Endothelial cell of umbilical vein (primary cell): ENCODE measurements around the gene APC2. TPM values are rescaled to one million over a fixed set of nuclear protein-coding genes. Genes with fewer than 3 reads are reported as not detected.

Experiments used
- BruUV-seq: library from RNA; stranded (reverse); fragments of 400-500 nt; replicated peaks from 2 replicates; lab custom pipeline; 2021; lab: Mats Ljungman, UMichigan
- CTCF ChIA-PET: fragments of 300-600, 350-600 bp; sonication (Branson Sonifier 250); formaldehyde crosslinking; loops from one replicate; lab custom pipeline; 2021; ENCODE audit warnings: antibody characterized with exemption, inconsistent platforms; lab: Charles Lee
- POLR2A ChIA-PET: fragments of 300-600, 350-600 bp; sonication (Branson Sonifier 250); formaldehyde crosslinking; loops from one replicate; lab custom pipeline; 2021; ENCODE audit warnings: antibody characterized with exemption, inconsistent platforms; lab: Charles Lee
- DNase-seq: peaks from one replicate; pipeline ENCODE4 v3.0.0-alpha.2; 2011; ENCODE audit warnings: low read depth, low spot score
- FAIRE-seq: peaks from 2 replicates; lab custom pipeline; 2011; peaks lifted over from hg19 to GRCh38; lab: Jason Lieb, UNC
- H2AFZ ChIP-seq: 2 replicates; pipeline ENCODE4 v1.6.0; 2012; ENCODE audit warnings: low read depth, low read length, control low read depth, inconsistent platforms
- H3K27ac ChIP-seq: 2 replicates; pipeline ENCODE4 v1.5.1; 2011; ENCODE audit warnings: low read depth, mild to moderate bottlenecking, control low read depth, low read length, moderate library complexity; ENCODE audit not compliant: insufficient read depth
- H3K27me3 ChIP-seq, 2 experiments: 2 replicates each; pipeline versions ENCODE4 v1.6.0 to v1.6.1; 2011; ENCODE audit warnings: low read length in 2 of 2, mixed read lengths in 1 of 2; ENCODE audit not compliant: control insufficient read depth in 2 of 2, insufficient read depth in 2 of 2
- H3K36me3 ChIP-seq, 2 experiments: 2 replicates in 1 of 2; 3 replicates in 1 of 2; pipeline ENCODE4 v1.5.1; 2011; ENCODE audit warnings: low read length in 2 of 2, mild to moderate bottlenecking in 1 of 2, moderate library complexity in 1 of 2; ENCODE audit not compliant: control insufficient read depth in 2 of 2, insufficient read depth in 2 of 2; ENCODE audit errors: extremely low read depth in 1 of 2
- H3K4me1 ChIP-seq: 3 replicates; pipeline ENCODE4 v1.5.1; 2011; ENCODE audit warnings: mild to moderate bottlenecking, low read length; ENCODE audit not compliant: control insufficient read depth, insufficient read depth; ENCODE audit errors: extremely low read depth
- H3K4me2 ChIP-seq: 2 replicates; pipeline ENCODE4 v1.6.1; 2011; ENCODE audit warnings: low read length, control low read depth, mixed read lengths; ENCODE audit not compliant: insufficient read depth
- H3K4me3 ChIP-seq, 3 experiments: fragments of 200-600 bp in 1 of 3; sonication (generic), shearing (Covaris generic) in 1 of 3; replicated peaks in 1 of 3; 2 replicates each; pipeline ENCODE4 v1.5.1; 2011 to 2016; ENCODE audit warnings: control low read depth in 3 of 3, low read length in 3 of 3, mild to moderate bottlenecking in 2 of 3, inconsistent platforms in 1 of 3, low read depth in 1 of 3, moderate library complexity in 1 of 3; ENCODE audit not compliant: insufficient read depth in 1 of 3
- H3K79me2 ChIP-seq: 2 replicates; pipeline ENCODE4 v1.6.0; 2012; ENCODE audit warnings: low read length, inconsistent platforms; ENCODE audit not compliant: control insufficient read depth, insufficient read depth
- H3K9ac ChIP-seq: replicated peaks from 2 replicates; pipeline ENCODE3; 2011; ENCODE audit warnings: low read length, control low read depth; ENCODE audit not compliant: insufficient read depth; ENCODE audit errors: extremely low read depth
- H3K9me1 ChIP-seq: replicated peaks from 3 replicates; pipeline ENCODE4 v1.6.0; 2011; ENCODE audit warnings: mild to moderate bottlenecking, low read length; ENCODE audit not compliant: control insufficient read depth, insufficient read depth; ENCODE audit errors: extremely low read depth
- H3K9me3 ChIP-seq: replicated peaks from 2 replicates; pipeline ENCODE4 v1.5.1; 2012; ENCODE audit warnings: low read length, inconsistent platforms; ENCODE audit not compliant: control insufficient read depth, insufficient read depth
- H4K20me1 ChIP-seq: replicated peaks from 2 replicates; pipeline ENCODE3; 2011; ENCODE audit warnings: mild to moderate bottlenecking, low read length; ENCODE audit not compliant: control insufficient read depth, insufficient read depth; ENCODE audit errors: extremely low read depth
- CTCF ChIP-seq, 2 donors: IDR thresholded peaks; 1 replicate in 1 of 2; 2 replicates in 1 of 2; pipeline ENCODE4 v1.5.1; 2011; ENCODE audit warnings: low read length in 2 of 2, mild to moderate bottlenecking in 2 of 2, moderate library complexity in 2 of 2, control low read depth in 1 of 2, inconsistent platforms in 1 of 2, low read depth in 1 of 2; ENCODE audit not compliant: insufficient read depth in 1 of 2; ENCODE audit errors: extremely low read depth in 1 of 2
- EZH2 ChIP-seq: IDR thresholded peaks from 2 replicates; pipeline ENCODE4 v1.6.1; 2012; ENCODE audit warnings: borderline replicate concordance, low read depth, mild to moderate bottlenecking, moderate library complexity, low read length, inconsistent platforms; ENCODE audit not compliant: severe bottlenecking
- FOS ChIP-seq: IDR thresholded peaks from 2 replicates; pipeline ENCODE4 v1.6.1; 2011; ENCODE audit warnings: mild to moderate bottlenecking, low read length, moderate library complexity, borderline replicate concordance; ENCODE audit not compliant: insufficient read depth
- GATA2 ChIP-seq: IDR thresholded peaks from 2 replicates; pipeline ENCODE4 v1.7.0; 2011; ENCODE audit warnings: low read depth, mild to moderate bottlenecking, moderate library complexity, mixed read lengths, low read length; ENCODE audit not compliant: insufficient read length, insufficient read depth
- JUN ChIP-seq: IDR thresholded peaks from 2 replicates; pipeline ENCODE4 v1.6.1; 2011; ENCODE audit warnings: borderline replicate concordance, low read depth; ENCODE audit not compliant: insufficient read length, insufficient read depth
- MAX ChIP-seq: IDR thresholded peaks from 2 replicates; pipeline ENCODE4 v1.6.1; 2011; ENCODE audit not compliant: insufficient read depth, insufficient read length
- MYC ChIP-seq: IDR thresholded peaks from one replicate; pipeline ENCODE4 v1.6.1; 2011; ENCODE audit warnings: mild to moderate bottlenecking, low read depth, low read length
- POLR2A ChIP-seq: IDR thresholded peaks from 2 replicates; pipeline ENCODE4 v1.6.1; 2012; ENCODE audit warnings: low read depth, mild to moderate bottlenecking, control low read depth, low read length
- POLR2AphosphoS5 ChIP-seq: IDR thresholded peaks from 2 replicates; pipeline ENCODE4 v1.6.1; 2012; ENCODE audit warnings: low read depth, mild to moderate bottlenecking, control low read depth, low read length, moderate library complexity; ENCODE audit not compliant: insufficient read depth
- dilution Hi-C: fragments of 300-500 bp; cut with MboI; formaldehyde crosslinking; loops from one replicate; pipeline ENCODE4 v1.15.0; 2019; ENCODE audit warnings: low sequenced_read_pairs; ENCODE audit not compliant: extremely low pct_ligation_motif_present
- intact Hi-C: fragments of 100-400 bp; cut with micrococcal nuclease; formaldehyde crosslinking; loops from one replicate; pipeline ENCODE4 v1.10.0; 2022
- polyA plus RNA-seq, 4 experiments: library from polyadenylated mRNA; depleted of rRNA in 3 of 4; stranded (reverse) in 3 of 4; unstranded in 1 of 4; fragments of >200 nt; gene quantifications; 2 replicates each; pipeline versions ENCODE4 v1.2.1 to v1.2.3, GENCODE V29; 2011 to 2012; ENCODE audit warnings: missing spikeins in 1 of 4
- total RNA-seq: library from RNA; stranded (reverse); gene quantifications from 2 replicates; pipeline ENCODE4 v1.2.3, GENCODE V29; 2021

The APC2 gene
- total and polyA plus RNA-seq, 2 donors (not counting 3 experiments of a cell fraction or from before 2014, with no cell fraction given), result 0.01 to 0.04 TPM

DNA sequence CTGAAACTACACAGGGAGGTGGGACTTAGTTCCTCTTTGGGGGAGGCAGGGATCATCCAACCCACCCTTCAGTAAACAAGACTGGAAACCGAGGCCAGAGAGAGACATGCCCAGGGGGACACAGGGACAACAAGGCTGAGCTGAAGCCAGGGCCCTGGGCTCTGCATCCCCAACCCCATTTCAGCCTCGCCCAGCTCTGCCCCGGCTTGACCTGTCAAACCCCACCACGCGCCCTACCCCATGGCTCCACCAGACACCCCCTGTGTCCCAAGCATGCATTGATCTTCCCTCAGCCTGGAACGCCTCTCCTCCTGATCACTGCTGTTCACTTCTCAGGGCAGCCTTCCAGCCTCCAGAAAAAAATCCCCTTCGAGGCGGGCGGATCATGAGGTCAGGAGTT lies 2.0 kb upstream of the APC2 start:
- TF ChIP-seq FOS (no peak), POLR2AphosphoS5 (no peak), JUN (no peak), GATA2 (no peak), EZH2 (no peak), MYC (no peak), MAX (no peak), CTCF (IDR thresholded peaks at IDR 0.05; ENCODE audit: extremely low read depth in 1 of 2, insufficient read depth in 1 of 2, low read depth in 1 of 2, low read length in 2 of 2) (no peak), POLR2A (no peak)
- dilution Hi-C loops, result no loop called here
- H3K9ac ChIP-seq, result no peak overlapping the region
- H3K9me1 ChIP-seq, result no peaks in the 10 kb centered on the region
- no peaks in the 10 kb centered on the region for H3K4me1 ChIP-seq
- ChIA-PET CTCF (no interaction called here), POLR2A (no interaction called here)
- intact Hi-C loops, result no loop called here
- no peak overlapping the region for H3K4me2 ChIP-seq
- H3K27ac ChIP-seq, result no peak overlapping the region
- H2AFZ ChIP-seq, result no peak overlapping the region
- H3K27me3 ChIP-seq, result peaks cover 30 to 43% of the 10 kb centered on the region in 2 experiments
- DNase-seq (no peak), FAIRE-seq (no peak)
- no peaks in the 10 kb centered on the region for H3K79me2 ChIP-seq
- no peak overlapping the region for H3K4me3 ChIP-seq
- no peaks in the 10 kb centered on the region for H4K20me1 ChIP-seq
- no TSS peak for BruUV-seq
- no peaks in the 10 kb centered on the region for H3K36me3 ChIP-seq
- H3K9me3 ChIP-seq, result no peaks in the 10 kb centered on the region
